ENCODE data around the gene RAB13. TPM values are rescaled to one million over a fixed set of nuclear protein-coding genes. Genes with fewer than 3 reads are reported as not detected.
A peak's percentile ranks its signal among the peaks of the same experiment; 100 is the strongest.

The RAB13 gene
- total RNA-seq, 2 donors from 2014 or later, result 33.9 to 62.7 TPM

DNA sequence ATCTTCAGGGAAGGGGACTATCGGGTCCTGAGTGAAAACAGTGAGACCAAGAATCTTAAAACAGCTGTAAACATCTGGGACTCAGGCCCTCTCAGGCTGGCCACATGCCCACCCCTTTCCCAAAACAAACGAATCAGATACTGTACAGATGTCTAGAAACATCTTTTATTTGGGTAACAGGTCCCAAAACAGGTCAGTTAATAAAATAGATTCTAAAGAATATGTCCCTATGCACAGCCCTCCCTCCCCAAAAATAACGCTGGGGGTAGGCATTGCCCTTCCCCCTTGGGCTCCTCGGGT lies 27.2 kb downstream of the RAB13 start:
- Mint-ChIP-seq H3K4me1 (ENCODE audit: low read depth) (peaks cover 65% of the 10 kb centered on the region), H3K27me3 (ENCODE audit: low read depth) (no peaks in the 10 kb centered on the region), H3K27ac (peak overlapping the region; percentile 93), H3K36me3 (ENCODE audit: insufficient read depth in 2 of 2) (peaks cover 8 to 10% of the 10 kb centered on the region in 2 donors), H3K9me3 (no peaks in the 10 kb centered on the region), H3K4me3 (peak overlapping the region; percentile 97 to 98)
- no peak for DNase-seq
- ATAC-seq (replicated peaks in 1 of 2), result no peak

DNA sequence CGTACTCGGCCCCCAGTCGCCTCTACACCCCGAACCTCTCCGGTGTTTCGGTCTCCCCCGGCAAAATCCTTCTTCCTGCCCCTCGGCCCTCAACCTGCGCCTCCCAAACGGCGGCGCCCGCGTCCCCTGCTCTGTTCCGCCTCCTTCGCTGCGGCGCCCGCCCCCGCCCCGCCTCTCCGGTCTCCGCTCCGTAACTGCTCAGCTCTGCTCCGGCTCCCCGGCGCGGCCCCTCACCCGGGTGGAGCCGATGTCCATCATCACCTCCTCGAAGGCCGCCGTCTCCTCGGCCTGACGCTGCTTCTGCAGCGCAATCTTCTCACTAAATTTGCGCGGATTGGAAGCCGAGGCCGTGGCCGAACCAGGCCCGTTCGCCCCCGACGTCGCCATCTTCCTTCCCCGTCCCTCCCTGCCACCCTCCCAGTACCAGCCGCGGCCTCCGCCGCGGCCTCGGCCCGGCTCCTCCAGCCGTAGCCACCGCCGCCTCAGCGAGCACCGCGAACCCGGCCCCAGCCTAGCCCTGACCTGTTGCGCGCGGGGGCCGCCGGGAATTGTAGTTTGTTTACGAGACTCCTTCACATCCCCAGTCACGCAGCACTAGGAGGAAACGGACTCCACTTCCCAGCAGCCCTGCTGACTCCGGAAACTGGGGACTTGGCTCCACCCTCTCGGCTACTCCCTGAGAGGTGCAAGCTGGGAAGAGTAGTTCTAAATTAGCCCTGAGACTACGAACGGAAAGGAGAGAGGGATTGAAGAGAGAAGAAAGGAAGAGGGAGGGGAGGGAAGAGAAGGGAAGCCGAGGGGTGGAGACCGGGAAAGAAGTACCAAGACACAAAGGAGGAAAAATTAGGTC lies 27.8 kb downstream of the RAB13 start, which contains the start of gene CRTC2:
Gene CRTC2 (minus strand): TSS at position 502 of the 850 bp plus-strand sequence. CDS start 115 bp downstream, at position 387.
- peak within 1 kb of the TSS; percentile 93 for H3K27ac Mint-ChIP-seq
- peaks cover 9 to 10% of the 10 kb centered on the region in 2 donors for H3K36me3 Mint-ChIP-seq (ENCODE audit: insufficient read depth in 2 of 2)
- peaks cover 62% of the 10 kb centered on the region for H3K4me1 Mint-ChIP-seq (ENCODE audit: low read depth)
- DNase-seq (peak; percentile 97 to 99), ATAC-seq (replicated peaks in 1 of 2) (peak; percentile 88 to 92)
- H3K27me3 Mint-ChIP-seq (ENCODE audit: low read depth), result no peaks in the 10 kb centered on the region
- H3K9me3 Mint-ChIP-seq, result no peaks in the 10 kb centered on the region
- H3K4me3 Mint-ChIP-seq, result peak within 1 kb of the TSS; percentile 97 to 98

DNA sequence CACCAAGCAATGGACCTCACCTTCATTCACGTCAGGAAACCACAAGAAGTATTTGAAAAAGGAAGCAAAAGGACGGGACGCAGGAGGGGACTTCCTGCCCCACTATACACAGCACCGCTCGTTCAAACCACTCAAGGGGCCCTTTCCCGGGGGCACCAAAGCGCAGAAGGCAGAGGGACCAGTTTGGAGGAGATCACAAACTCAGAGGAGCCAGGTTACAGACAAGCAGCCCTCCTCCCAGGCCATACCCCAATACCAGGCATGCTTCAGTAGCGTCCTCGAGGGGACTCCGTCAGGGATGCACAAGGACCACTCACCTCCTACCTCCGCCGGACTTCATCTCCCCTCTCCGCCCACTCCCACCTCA lies 28.4 kb downstream of the RAB13 start:
- peak; percentile 50 for DNase-seq
- Mint-ChIP-seq H3K36me3 (ENCODE audit: insufficient read depth in 2 of 2) (peaks cover 9 to 10% of the 10 kb centered on the region in 2 donors), H3K9me3 (no peaks in the 10 kb centered on the region), H3K4me1 (ENCODE audit: low read depth) (peaks cover 61% of the 10 kb centered on the region), H3K27me3 (ENCODE audit: low read depth) (no peaks in the 10 kb centered on the region), H3K27ac (peak overlapping the region; percentile 93), H3K4me3 (peak overlapping the region; percentile 97 to 98)
- peak; percentile 20 to 32 for ATAC-seq (replicated peaks in 1 of 2)

DNA sequence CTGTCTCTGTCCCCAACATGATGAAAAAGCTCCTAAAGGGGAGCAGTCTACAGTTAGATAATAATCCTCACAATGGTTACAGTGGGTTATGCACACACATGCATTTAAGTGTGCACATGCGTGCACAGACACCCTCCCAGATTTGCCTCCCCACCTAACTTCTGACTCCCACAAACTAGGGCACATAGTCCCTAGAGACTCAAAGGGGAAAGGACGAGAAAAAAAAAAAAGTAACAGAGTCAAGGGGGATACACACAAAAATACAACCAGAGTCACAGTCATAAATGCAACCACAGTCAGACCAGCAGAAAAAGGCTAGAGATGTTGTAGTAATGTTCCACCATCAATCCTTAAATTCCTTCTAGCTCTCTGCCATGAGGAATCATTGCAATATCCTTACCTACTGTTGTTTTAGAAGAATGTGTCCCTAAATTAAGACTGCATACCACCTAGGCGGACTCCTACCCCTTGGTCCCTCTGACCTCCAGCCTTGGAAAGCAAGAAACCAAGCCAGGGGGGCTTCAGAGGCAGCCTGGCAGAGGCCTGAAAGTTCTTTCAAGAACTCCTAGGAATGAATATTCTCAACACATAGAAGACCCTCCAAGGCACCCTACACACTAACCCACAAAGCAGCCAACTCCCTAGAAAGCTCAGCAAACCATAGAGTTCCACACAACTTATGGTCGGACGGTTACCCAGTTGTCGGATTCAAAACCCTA lies 29.0 kb downstream of the RAB13 start:
- Mint-ChIP-seq H3K27me3 (ENCODE audit: low read depth) (no peaks in the 10 kb centered on the region), H3K36me3 (ENCODE audit: insufficient read depth in 2 of 2) (peaks cover 9 to 14% of the 10 kb centered on the region in 2 donors), H3K9me3 (no peaks in the 10 kb centered on the region), H3K27ac (peak overlapping the region; percentile 93), H3K4me1 (ENCODE audit: low read depth) (peaks cover 56% of the 10 kb centered on the region), H3K4me3 (peak overlapping the region; percentile 97 to 98)
- ATAC-seq (replicated peaks in 1 of 2) (no peak), DNase-seq (no peak)

DNA sequence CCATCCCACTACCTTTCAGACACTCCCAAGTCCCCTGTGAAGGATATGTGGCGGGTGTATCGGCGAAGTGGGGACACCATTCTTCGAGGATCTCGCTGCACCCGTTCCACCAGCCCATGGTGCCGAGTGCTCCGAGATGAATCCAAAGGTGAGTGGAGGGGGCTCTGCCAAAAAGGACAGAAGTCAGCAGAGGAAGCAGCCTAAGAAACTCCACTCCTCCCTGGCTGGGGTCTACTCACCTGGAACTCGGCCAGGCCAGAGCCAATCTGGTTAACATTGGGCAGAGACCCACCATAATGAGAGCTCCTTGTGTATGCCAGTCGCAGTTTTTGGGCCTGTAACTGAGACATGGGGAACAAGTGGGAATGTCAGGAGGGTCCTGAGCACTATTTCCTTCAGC lies 31.3 kb downstream of the RAB13 start:
- Mint-ChIP-seq H3K27ac (no peak overlapping the region), H3K9me3 (no peaks in the 10 kb centered on the region), H3K4me1 (ENCODE audit: low read depth) (peaks cover 47% of the 10 kb centered on the region), H3K4me3 (peak overlapping the region in 1 of 2 donors; percentile 21), H3K27me3 (ENCODE audit: low read depth) (no peaks in the 10 kb centered on the region), H3K36me3 (ENCODE audit: insufficient read depth in 2 of 2) (peaks cover 18 to 19% of the 10 kb centered on the region in 2 donors)
- no peak for ATAC-seq (replicated peaks in 1 of 2)
- DNase-seq, result no peak

DNA sequence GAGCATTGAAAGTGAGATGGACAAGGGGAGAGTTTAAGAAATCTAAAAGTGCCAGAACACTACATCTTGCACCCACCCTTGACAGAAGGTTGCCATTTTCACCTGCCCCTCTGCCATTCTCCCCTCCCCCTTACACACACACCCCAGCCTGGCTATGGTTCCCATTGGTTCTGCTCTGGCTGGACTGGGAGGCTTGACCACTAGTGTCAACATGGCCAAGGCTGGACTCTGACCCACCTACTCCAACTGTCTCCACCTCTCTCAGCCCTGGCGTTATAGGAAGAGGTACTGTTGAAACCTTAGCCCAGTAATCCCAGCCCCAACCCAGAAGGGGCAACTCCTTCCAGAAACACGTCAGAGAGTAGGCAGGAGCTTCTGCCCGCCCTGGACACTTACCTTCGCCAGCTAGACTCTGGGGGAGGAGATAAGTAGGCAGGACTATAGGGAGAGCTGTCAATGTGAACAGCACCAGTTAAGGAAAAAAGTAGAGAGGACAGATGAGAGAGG lies 32.2 kb downstream of the RAB13 start:
- H3K36me3 Mint-ChIP-seq (ENCODE audit: insufficient read depth in 2 of 2), result peaks cover 18 to 19% of the 10 kb centered on the region in 2 donors
- ATAC-seq (replicated peaks in 1 of 2) (no peak), DNase-seq (no peak)
- peak overlapping the region; percentile 13 for H3K27ac Mint-ChIP-seq
- H3K9me3 Mint-ChIP-seq, result no peaks in the 10 kb centered on the region
- no peaks in the 10 kb centered on the region for H3K27me3 Mint-ChIP-seq (ENCODE audit: low read depth)
- H3K4me1 Mint-ChIP-seq (ENCODE audit: low read depth), result peaks cover 38% of the 10 kb centered on the region
- H3K4me3 Mint-ChIP-seq, result peak overlapping the region; percentile 39 to 58

DNA sequence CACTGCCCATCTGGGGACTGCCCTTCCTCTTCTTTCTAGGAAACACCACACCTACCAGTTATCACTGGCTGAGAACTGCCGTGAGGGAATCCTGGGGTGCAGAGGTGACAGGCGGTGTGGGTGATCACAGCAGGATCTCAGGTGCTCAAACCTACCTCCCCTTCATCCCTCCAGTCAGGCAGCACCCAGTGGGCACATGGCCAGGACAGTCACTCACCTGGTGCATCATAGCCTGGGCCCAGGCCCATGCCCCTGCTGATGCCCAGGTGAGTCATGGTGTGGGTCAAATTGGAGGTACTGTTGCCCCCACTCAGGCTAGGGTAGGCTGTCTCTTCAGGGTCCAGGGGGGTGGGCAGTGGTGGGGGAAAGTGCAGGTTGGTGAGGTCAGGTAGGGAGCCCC lies 34.3 kb downstream of the RAB13 start:
- Mint-ChIP-seq H3K9me3 (no peaks in the 10 kb centered on the region), H3K4me3 (no peak overlapping the region), H3K27ac (peak overlapping the region; percentile 83), H3K27me3 (ENCODE audit: low read depth) (no peaks in the 10 kb centered on the region), H3K4me1 (ENCODE audit: low read depth) (peaks cover 33% of the 10 kb centered on the region), H3K36me3 (ENCODE audit: insufficient read depth in 2 of 2) (peaks cover 14 to 17% of the 10 kb centered on the region in 2 donors)
- DNase-seq (no peak), ATAC-seq (replicated peaks in 1 of 2) (no peak)

DNA sequence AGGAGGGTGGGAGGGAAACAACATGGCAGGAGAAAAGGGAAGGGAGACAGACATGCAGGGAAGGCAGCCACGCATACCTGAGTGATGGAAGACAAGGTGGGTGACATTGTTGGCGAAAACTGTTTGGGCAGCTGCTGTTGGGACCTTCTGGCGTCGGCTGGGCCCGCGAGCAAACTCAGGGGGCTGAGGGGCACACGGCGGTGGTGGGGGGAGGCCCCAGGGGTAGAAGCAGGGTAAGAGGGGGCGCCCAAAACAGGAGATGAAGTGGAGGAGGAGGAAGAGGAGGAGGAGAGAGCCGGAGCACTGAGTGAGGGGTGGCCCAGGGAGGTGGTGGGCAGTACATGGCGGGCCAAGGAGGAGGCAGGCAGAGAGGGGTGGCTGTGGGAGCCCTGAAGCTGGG lies 35.0 kb downstream of the RAB13 start:
- Mint-ChIP-seq H3K27ac (no peak overlapping the region), H3K9me3 (no peaks in the 10 kb centered on the region), H3K36me3 (ENCODE audit: insufficient read depth in 2 of 2) (peaks cover 14 to 18% of the 10 kb centered on the region in 2 donors), H3K4me1 (ENCODE audit: low read depth) (peaks cover 30% of the 10 kb centered on the region), H3K27me3 (ENCODE audit: low read depth) (no peaks in the 10 kb centered on the region), H3K4me3 (no peak overlapping the region)
- ATAC-seq (replicated peaks in 1 of 2), result no peak
- DNase-seq, result no peak

DNA sequence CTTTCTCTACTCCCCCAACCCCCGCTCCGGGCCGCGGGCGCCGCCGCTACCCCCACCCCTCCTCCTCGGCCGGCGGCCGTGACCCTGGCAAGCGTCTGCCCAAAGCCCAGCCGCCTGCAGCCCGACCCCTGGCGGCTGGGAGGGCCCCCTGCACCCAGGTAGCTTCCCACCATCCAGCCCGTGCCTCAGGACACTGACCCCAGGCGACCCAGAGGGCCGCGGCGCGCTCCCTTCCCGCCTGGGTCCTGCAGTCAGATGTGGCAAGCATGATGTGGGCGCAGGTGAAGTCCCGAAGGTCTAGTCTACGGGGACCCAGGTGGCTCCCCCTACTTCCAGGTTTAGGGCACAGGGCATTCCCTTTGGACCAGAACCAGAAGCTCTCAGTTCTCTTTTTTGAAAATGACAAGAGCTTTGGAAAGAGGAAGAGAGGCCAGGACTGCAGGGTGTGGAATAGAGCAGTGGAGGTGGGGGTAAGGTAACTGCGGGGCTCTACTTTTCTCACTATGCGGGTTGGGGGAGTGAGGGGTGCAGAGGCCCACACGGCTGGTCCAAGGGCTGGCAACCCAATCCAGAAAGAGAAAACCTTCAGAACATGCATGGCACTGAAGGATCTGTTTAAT lies 39.4 kb downstream of the RAB13 start, which contains the start of gene DENND4B:
Gene DENND4B (minus strand): TSS at position 97 of the 620 bp plus-strand sequence. CDS start 2,344 bp downstream, outside the sequence.
- ATAC-seq (replicated peaks in 1 of 2), result peak; percentile 80 to 81
- DNase-seq, result peak; percentile 83 to 87
- peaks cover 34% of the 10 kb centered on the region for H3K4me1 Mint-ChIP-seq (ENCODE audit: low read depth)
- peak within 1 kb of the TSS; percentile 88 to 90 for H3K4me3 Mint-ChIP-seq
- peaks cover 16 to 17% of the 10 kb centered on the region in 2 donors for H3K36me3 Mint-ChIP-seq (ENCODE audit: insufficient read depth in 2 of 2)
- H3K27ac Mint-ChIP-seq, result peak within 1 kb of the TSS; percentile 90
- H3K27me3 Mint-ChIP-seq (ENCODE audit: low read depth), result no peaks in the 10 kb centered on the region
- H3K9me3 Mint-ChIP-seq, result no peaks in the 10 kb centered on the region

DNA sequence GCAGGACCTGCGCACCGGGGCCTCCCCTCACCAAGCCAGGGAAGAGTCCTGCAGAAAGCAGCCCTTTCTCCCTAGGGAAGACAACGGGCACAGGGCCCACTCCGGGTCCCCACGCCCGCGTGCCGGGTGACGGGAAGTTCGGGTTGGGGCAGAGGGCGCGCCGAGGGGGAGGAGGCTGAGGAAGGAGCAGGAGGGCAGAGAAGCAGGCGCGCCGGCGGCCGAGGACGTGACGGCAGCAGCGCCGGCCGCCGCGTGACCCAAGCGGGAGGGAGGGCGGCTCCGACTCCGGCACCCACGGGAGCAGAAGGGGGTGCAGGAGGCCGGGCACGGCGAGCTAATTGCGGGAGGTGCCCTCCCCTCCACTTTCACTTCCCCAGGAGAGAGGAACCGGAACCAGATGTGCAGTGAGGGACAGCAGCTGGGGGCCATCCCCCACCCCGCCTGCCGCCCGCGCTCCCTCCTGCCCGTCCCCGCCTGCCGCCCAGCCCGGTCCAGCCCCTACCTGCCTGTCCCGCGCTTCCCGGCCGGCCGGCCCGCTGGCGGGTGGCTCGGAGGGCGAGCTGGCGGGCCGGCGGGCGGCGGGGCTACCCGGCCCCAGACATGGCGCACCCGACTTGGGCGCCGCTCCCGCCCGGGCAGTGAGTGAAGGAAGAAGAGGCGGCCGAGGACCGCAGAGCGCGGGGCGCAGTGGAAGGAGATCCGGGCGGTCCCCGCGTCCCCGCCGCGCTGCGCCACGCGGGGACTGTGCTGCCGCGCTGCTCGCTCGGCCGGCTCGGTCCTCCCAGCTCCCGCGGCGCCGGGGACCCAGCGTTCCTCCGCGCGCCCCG lies 40.1 kb downstream of the RAB13 start:
- peak; percentile 74 to 76 for DNase-seq
- peak; percentile 61 to 64 for ATAC-seq (replicated peaks in 1 of 2)
- peaks cover 32% of the 10 kb centered on the region for H3K4me1 Mint-ChIP-seq (ENCODE audit: low read depth)
- H3K27me3 Mint-ChIP-seq (ENCODE audit: low read depth), result no peaks in the 10 kb centered on the region
- peaks cover 16 to 19% of the 10 kb centered on the region in 2 donors for H3K36me3 Mint-ChIP-seq (ENCODE audit: insufficient read depth in 2 of 2)
- peak overlapping the region; percentile 88 to 90 for H3K4me3 Mint-ChIP-seq
- H3K9me3 Mint-ChIP-seq, result no peaks in the 10 kb centered on the region
- peak overlapping the region; percentile 90 for H3K27ac Mint-ChIP-seq

DNA sequence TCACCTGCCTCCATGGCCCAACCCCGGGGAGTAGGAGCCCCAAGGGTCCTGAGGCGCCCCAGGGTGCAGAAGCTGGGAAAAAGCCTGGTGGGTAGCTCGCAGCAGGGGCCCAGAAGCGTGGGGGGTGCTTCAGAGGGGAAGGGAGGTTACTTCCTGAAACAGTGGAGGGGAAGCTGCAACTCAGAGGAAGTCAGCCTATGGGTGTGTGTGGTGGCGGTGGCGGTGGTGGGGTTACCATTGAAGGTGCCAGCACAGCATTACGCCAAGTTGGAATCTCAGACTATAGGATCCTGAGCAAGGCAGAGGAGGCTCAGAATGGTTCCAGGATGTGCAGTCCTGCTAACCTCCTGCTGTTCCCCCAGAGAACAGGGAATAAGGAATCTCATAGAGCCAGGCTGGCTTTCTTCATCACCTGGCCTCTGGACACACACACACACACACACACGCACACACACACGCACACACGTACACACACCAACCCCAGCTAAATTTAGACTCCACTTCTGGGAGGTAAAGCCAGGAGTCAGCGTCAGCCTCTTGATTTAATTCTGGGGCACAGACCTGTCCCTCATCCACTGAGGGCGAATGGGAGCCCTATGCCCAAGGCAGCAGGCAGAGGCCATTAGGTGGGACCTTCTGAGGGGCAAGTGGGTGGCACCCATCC lies 40.9 kb downstream of the RAB13 start:
- H3K9me3 Mint-ChIP-seq, result no peaks in the 10 kb centered on the region
- ATAC-seq (replicated peaks in 1 of 2) (peak; percentile 63 to 69), DNase-seq (peak; percentile 80 to 82)
- H3K36me3 Mint-ChIP-seq (ENCODE audit: insufficient read depth in 2 of 2), result peaks cover 14 to 15% of the 10 kb centered on the region in 2 donors
- peak overlapping the region; percentile 90 for H3K27ac Mint-ChIP-seq
- H3K27me3 Mint-ChIP-seq (ENCODE audit: low read depth), result no peaks in the 10 kb centered on the region
- peaks cover 32% of the 10 kb centered on the region for H3K4me1 Mint-ChIP-seq (ENCODE audit: low read depth)
- H3K4me3 Mint-ChIP-seq, result peak overlapping the region; percentile 88 to 90

DNA sequence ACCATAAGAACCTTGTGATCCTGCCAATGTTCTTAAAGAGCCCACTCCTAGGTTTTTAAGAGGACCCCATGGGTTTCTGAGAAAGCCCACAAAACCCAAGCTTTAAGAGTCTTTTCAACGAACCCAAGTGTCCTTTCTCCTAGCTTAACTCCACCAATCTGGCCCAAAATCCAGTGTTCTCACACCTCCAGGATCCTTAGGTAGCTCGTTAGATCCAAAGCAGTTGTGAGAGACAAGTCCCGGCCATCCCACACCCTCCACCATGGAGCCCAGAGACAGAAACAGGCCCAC lies 41.4 kb downstream of the RAB13 start:
- DNase-seq (no peak), ATAC-seq (replicated peaks in 1 of 2) (no peak)
- Mint-ChIP-seq H3K36me3 (ENCODE audit: insufficient read depth in 2 of 2) (peaks cover 10 to 13% of the 10 kb centered on the region in 2 donors), H3K4me3 (peak overlapping the region; percentile 88 to 90), H3K27ac (peak overlapping the region; percentile 90), H3K4me1 (ENCODE audit: low read depth) (peaks cover 32% of the 10 kb centered on the region), H3K9me3 (no peaks in the 10 kb centered on the region), H3K27me3 (ENCODE audit: low read depth) (no peaks in the 10 kb centered on the region)
